Prostate gland (tissue), 2 donors: ENCODE results near the gene BMP7.

ENCODE experiments used
- CTCF ChIP-seq, 4 experiments: fragments of 200-600 bp in 2 of 4; fragments of 450-650 bp in 2 of 4; sonication (generic) in 2 of 4; IDR thresholded peaks; 1 replicate in 3 of 4; 2 replicates in 1 of 4; pipeline ENCODE4 v1.5.1; 2016 to 2019; ENCODE audit warnings: antibody characterized with exemption in 4 of 4, mild to moderate bottlenecking in 2 of 4, moderate library complexity in 2 of 4
- POLR2A ChIP-seq: fragments of 450-650 bp; IDR thresholded peaks from one replicate; pipeline ENCODE4 v1.6.1; 2016; ENCODE audit warnings: antibody characterized with exemption, mild to moderate bottlenecking
- POLR2AphosphoS5 ChIP-seq: sonication (generic); formaldehyde crosslinking; IDR thresholded peaks from one replicate; pipeline ENCODE4 v1.6.1; 2017; ENCODE audit warnings: antibody characterized with exemption

DNA sequence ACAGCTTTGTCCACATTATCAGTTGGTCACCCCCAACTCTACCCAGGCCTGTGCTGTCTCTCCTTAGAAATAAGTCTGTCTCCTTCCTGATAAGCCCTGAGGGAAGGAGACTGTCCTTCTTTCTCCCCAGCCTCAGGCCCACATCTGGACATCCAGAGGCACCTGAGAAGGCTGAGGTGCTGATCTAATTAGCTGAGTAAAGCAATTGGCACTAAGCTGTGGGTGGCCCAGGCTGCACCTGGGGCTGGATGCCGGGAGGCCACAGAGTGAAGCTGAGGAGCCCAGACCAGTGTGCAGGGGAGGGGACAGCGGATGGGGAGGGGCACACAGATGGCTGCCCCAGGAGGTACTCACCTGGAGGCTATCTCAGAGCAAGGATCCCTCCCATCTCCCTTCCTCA is 26.2 kb upstream of the BMP7 start:
- no peak for TF ChIP-seq CTCF (IDR thresholded peaks at IDR 0.05)
- no peak for TF ChIP-seq POLR2A
- TF ChIP-seq POLR2AphosphoS5, result no peak
